H1 (cell line): Measurements from ENCODE around the gene AGAP1. TPM values are rescaled to one million over a fixed set of nuclear protein-coding genes. Genes with fewer than 3 reads are reported as not detected.

Source experiments
- CTCF ChIA-PET: fragments of 300-600 bp; sonication (Branson Sonifier 250); formaldehyde crosslinking; loops from one replicate; lab custom pipeline; 2021; ENCODE audit not compliant: partially characterized antibody; lab: Charles Lee
- POLR2A ChIA-PET: fragments of 300-600 bp; sonication (Branson Sonifier 250); formaldehyde crosslinking; loops from one replicate; lab custom pipeline; 2021; ENCODE audit warnings: inconsistent platforms; ENCODE audit not compliant: partially characterized antibody; lab: Charles Lee
- DNase-seq, 2 experiments: peaks; one replicate each; pipeline versions ENCODE4 v3.0.0 to v3.0.0-alpha.2; 2010 to 2022; ENCODE audit warnings: low spot score in 2 of 2, low read depth in 1 of 2, mixed read lengths in 1 of 2
- FAIRE-seq: peaks from 2 replicates; lab custom pipeline; 2011; peaks lifted over from hg19 to GRCh38; lab: Jason Lieb, UNC
- H2AFZ ChIP-seq: 2 replicates; pipeline ENCODE4 v1.8.1; 2012; ENCODE audit warnings: low read length, inconsistent platforms
- H2AK5ac ChIP-seq: 2 replicates; pipeline ENCODE4 v1.6.1; 2013; ENCODE audit warnings: low read depth, low read length
- H2BK120ac ChIP-seq: replicated peaks from 2 replicates; pipeline ENCODE3; 2013; ENCODE audit warnings: low read depth, low read length, inconsistent platforms
- H2BK12ac ChIP-seq: 2 replicates; pipeline ENCODE4 v1.6.1; 2013; ENCODE audit warnings: low read depth, low read length
- H2BK15ac ChIP-seq: 2 replicates; pipeline ENCODE4 v1.6.1; 2013; ENCODE audit warnings: low read length
- H2BK20ac ChIP-seq: 2 replicates; pipeline ENCODE4 v1.6.1; 2013; ENCODE audit warnings: low read length
- H2BK5ac ChIP-seq: 2 replicates; pipeline ENCODE4 v1.6.1; 2013; ENCODE audit warnings: low read depth, low read length
- H3K14ac ChIP-seq: 2 replicates; pipeline ENCODE4 v1.6.1; 2013; ENCODE audit warnings: inconsistent platforms; ENCODE audit not compliant: insufficient read length
- H3K18ac ChIP-seq: 2 replicates; pipeline ENCODE4 v1.6.1; 2013; ENCODE audit warnings: low read length; ENCODE audit errors: extremely low read depth
- H3K23ac ChIP-seq: 2 replicates; pipeline ENCODE4 v1.6.1; 2013; ENCODE audit warnings: inconsistent platforms; ENCODE audit not compliant: insufficient read length
- H3K23me2 ChIP-seq: 2 replicates; pipeline ENCODE4 v1.6.1; 2013; ENCODE audit warnings: low read depth, low read length
- H3K27ac ChIP-seq: 2 replicates; pipeline ENCODE4 v1.6.1; 2011; ENCODE audit warnings: low read depth, low read length, inconsistent platforms
- H3K27me3 ChIP-seq, 4 experiments: replicated peaks in 1 of 4; 1 replicate in 1 of 4; 2 replicates in 3 of 4; pipeline versions ENCODE4 v1.6.1 to v1.8.1; 2011 to 2013; ENCODE audit warnings: low read length in 3 of 4, mild to moderate bottlenecking in 3 of 4, inconsistent platforms in 2 of 4, mixed read lengths in 2 of 4, moderate library complexity in 1 of 4; ENCODE audit not compliant: control insufficient read depth in 3 of 4, insufficient read depth in 3 of 4; ENCODE audit errors: extremely low read depth in 1 of 4
- H3K36me3 ChIP-seq, 4 experiments: 2 replicates each; pipeline versions ENCODE4 v1.6.1 to v1.8.1; 2011 to 2013; ENCODE audit warnings: mild to moderate bottlenecking in 4 of 4, low read length in 3 of 4, moderate library complexity in 2 of 4, control low read depth in 1 of 4, inconsistent platforms in 1 of 4; ENCODE audit not compliant: insufficient read depth in 4 of 4, control insufficient read depth in 2 of 4
- H3K4ac ChIP-seq: replicated peaks from 2 replicates; pipeline ENCODE3; 2013; ENCODE audit warnings: low read length, low read depth, mixed read lengths, inconsistent platforms; ENCODE audit not compliant: insufficient read length
- H3K4me1 ChIP-seq, 4 experiments: replicated peaks in 1 of 4; 1 replicate in 1 of 4; 2 replicates in 3 of 4; pipeline versions ENCODE4 v1.6.1 to v1.8.1; 2011 to 2013; ENCODE audit warnings: low read length in 3 of 4, inconsistent platforms in 2 of 4, mixed read lengths in 1 of 4; ENCODE audit not compliant: insufficient read depth in 4 of 4, control insufficient read depth in 3 of 4
- H3K4me2 ChIP-seq, 2 experiments: 2 replicates each; pipeline versions ENCODE4 v1.6.1 to v1.8.1; 2011 to 2013; ENCODE audit warnings: low read depth in 2 of 2, low read length in 2 of 2, control low read depth in 1 of 2, inconsistent platforms in 1 of 2, mild to moderate bottlenecking in 1 of 2; ENCODE audit not compliant: insufficient read depth in 1 of 2
- H3K4me3 ChIP-seq, 4 experiments: fragments of 200-600, 300-600 bp in 1 of 4; sonication (generic), shearing (Covaris generic), sonication (Bioruptor Twin) in 1 of 4; 2 replicates each; pipeline versions ENCODE4 v1.5.1 to v1.8.1; 2011 to 2016; ENCODE audit warnings: low read length in 4 of 4, low read depth in 3 of 4, control low read depth in 2 of 4, inconsistent platforms in 2 of 4, mild to moderate bottlenecking in 2 of 4, mixed read lengths in 1 of 4, moderate library complexity in 1 of 4; ENCODE audit not compliant: insufficient read depth in 2 of 4; ENCODE audit errors: extremely low read depth in 1 of 4
- H3K56ac ChIP-seq: replicated peaks from 2 replicates; pipeline ENCODE3; 2013; ENCODE audit warnings: low read depth, mild to moderate bottlenecking, mixed read lengths, low read length, inconsistent platforms; ENCODE audit not compliant: insufficient read length
- H3K79me1 ChIP-seq: 2 replicates; pipeline ENCODE4 v1.6.1; 2013; ENCODE audit warnings: low read depth, low read length, control low read depth
- H3K79me2 ChIP-seq, 2 experiments: 2 replicates each; pipeline versions ENCODE4 v1.6.1 to v1.8.1; 2012 to 2013; ENCODE audit warnings: low read length in 2 of 2, mild to moderate bottlenecking in 2 of 2, inconsistent platforms in 1 of 2; ENCODE audit not compliant: insufficient read depth in 2 of 2, control insufficient read depth in 1 of 2
- H3K9ac ChIP-seq, 4 experiments: replicated peaks in 1 of 4; 1 replicate in 1 of 4; 2 replicates in 3 of 4; pipeline versions ENCODE4 v1.6.1 to v1.8.1; 2011 to 2013; ENCODE audit warnings: low read depth in 3 of 4, low read length in 3 of 4, control low read depth in 2 of 4, mild to moderate bottlenecking in 2 of 4, moderate library complexity in 2 of 4, inconsistent platforms in 1 of 4; ENCODE audit errors: extremely low read depth in 1 of 4
- H3K9me3 ChIP-seq, 2 experiments: 2 replicates each; pipeline versions ENCODE4 v1.6.1 to v1.8.1; 2012 to 2013; ENCODE audit warnings: mild to moderate bottlenecking in 2 of 2, moderate library complexity in 2 of 2, control low read depth in 1 of 2, inconsistent platforms in 1 of 2, low read depth in 1 of 2, low read length in 1 of 2, mixed read lengths in 1 of 2; ENCODE audit not compliant: insufficient read depth in 2 of 2
- H4K20me1 ChIP-seq, 2 experiments: replicated peaks in 1 of 2; 2 replicates each; pipeline versions ENCODE3 to v1.8.1; 2011 to 2013; ENCODE audit warnings: inconsistent platforms in 2 of 2, low read length in 2 of 2, mild to moderate bottlenecking in 1 of 2; ENCODE audit not compliant: insufficient read depth in 2 of 2, control insufficient read depth in 1 of 2
- H4K5ac ChIP-seq: 2 replicates; pipeline ENCODE4 v1.6.1; 2013; ENCODE audit warnings: low read length, low read depth, mixed read lengths, inconsistent platforms; ENCODE audit not compliant: insufficient read length
- H4K8ac ChIP-seq: 2 replicates; pipeline ENCODE4 v1.8.0; 2013; ENCODE audit warnings: mild to moderate bottlenecking, moderate library complexity, low read length, inconsistent platforms; ENCODE audit not compliant: insufficient read depth; ENCODE audit errors: extremely low read depth
- H4K91ac ChIP-seq: replicated peaks from 2 replicates; pipeline ENCODE3; 2013; ENCODE audit warnings: low read length, mixed read lengths, inconsistent platforms; ENCODE audit not compliant: insufficient read length
- BACH1 ChIP-seq: IDR thresholded peaks from 2 replicates; pipeline ENCODE4 v1.6.1; 2012; ENCODE audit warnings: low read length, improper control_type of control experiment
- CREB1 ChIP-seq: IDR thresholded peaks from 2 replicates; pipeline ENCODE4 v1.6.1; 2012; ENCODE audit warnings: inconsistent platforms
- EP300 ChIP-seq, 2 experiments: IDR thresholded peaks; 1 replicate in 1 of 2; 2 replicates in 1 of 2; pipeline ENCODE4 v1.6.1; 2011 to 2012; ENCODE audit warnings: low read depth in 2 of 2, low read length in 2 of 2, mild to moderate bottlenecking in 2 of 2, borderline replicate concordance in 1 of 2, inconsistent platforms in 1 of 2, moderate library complexity in 1 of 2
- EZH2 ChIP-seq: fragments of 200-600 bp; sonication (generic); IDR thresholded peaks from 2 replicates; pipeline ENCODE4 v1.7.1; 2012; ENCODE audit warnings: low read depth, mild to moderate bottlenecking, moderate library complexity, low read length, inconsistent platforms; ENCODE audit not compliant: severe bottlenecking
- FOSL1 ChIP-seq: IDR thresholded peaks from 2 replicates; pipeline ENCODE4 v1.6.1; 2011; ENCODE audit warnings: mild to moderate bottlenecking, low read depth, low read length, moderate library complexity; ENCODE audit not compliant: insufficient read depth
- HDAC6 ChIP-seq: IDR thresholded peaks from one replicate; pipeline ENCODE4 v1.7.1; 2012; ENCODE audit warnings: low read depth, mild to moderate bottlenecking, inconsistent platforms, low read length, moderate library complexity
- WGBS, 2 experiments: shearing (Covaris generic) in 1 of 2; methylation state at CpG; one replicate each; pipeline versions ENCODE4 v1.1.6 to v1.1.7; 2013 to 2015; ENCODE audit warnings: low lambda C conversion rate in 2 of 2, mixed read lengths in 2 of 2, inconsistent platforms in 1 of 2, low coverage in 1 of 2, missing lambda C conversion rate in 1 of 2; ENCODE audit not compliant: insufficient replicate concordance in 2 of 2, insufficient coverage in 1 of 2, insufficient read length in 1 of 2; ENCODE audit errors: extremely low coverage in 1 of 2, missing lambda C conversion rate in 1 of 2; 5-methylcytosine and 5-hydroxymethylcytosine counted together
- polyA plus RNA-seq, 7 experiments: library from polyadenylated mRNA; depleted of rRNA in 3 of 7; stranded (reverse) in 5 of 7; unstranded in 2 of 7; fragments of >200 nt in 5 of 7; fragments of 200-250 nt in 2 of 7; gene quantifications; 1 replicate in 5 of 7; 2 replicates in 1 of 7; 4 replicates in 1 of 7; pipeline versions ENCODE4 v1.2.1 to v1.2.3, GENCODE V29; 2011 to 2013; ENCODE audit warnings: missing spikeins in 2 of 7, mixed read lengths in 2 of 7
- total RNA-seq: library from RNA; stranded (reverse); fragmentation: NEBNext Ultra II Directional; extraction: Animal tissue kit (Norgen Biotek cat#: 25700); gene quantifications from 2 replicates; pipeline ENCODE4 v1.2.1, GENCODE V29; 2021

AGAP1 gene
- total and polyA plus RNA-seq, 2 of the 8 experiments (the other 6 are each of a cell fraction or from before 2014, with no cell fraction given), result 18.1 to 39.4 TPM

GRCh38 chr2:236051806-236052205 lies 558.0 kb downstream of the AGAP1 start:
- H2BK20ac ChIP-seq, result no peak overlapping the region
- H3K27ac ChIP-seq, result no peak overlapping the region
- no peak overlapping the region for H3K4me2 ChIP-seq
- ChIA-PET CTCF (interaction anchor here (2.0 kb wide), 2 partner anchors 74 to 126 kb away, joined by 4 read pairs; no protein-coding TSS in a partner anchor), POLR2A (no interaction called here)
- H2BK12ac ChIP-seq, result 0 out of 2 replicates have a peak overlapping the region, but pooled peaks have one; percentile 30
- H2AK5ac ChIP-seq, result no peak overlapping the region
- H3K9me3 ChIP-seq, result no peaks in the 10 kb centered on the region
- no peaks in the 10 kb centered on the region for H3K79me2 ChIP-seq
- H4K91ac ChIP-seq, result no peak overlapping the region
- H3K4ac ChIP-seq, result no peak overlapping the region
- no peak overlapping the region for H2BK15ac ChIP-seq
- peak overlapping the region; percentile 3; the same call in 1 of the 2 replicates for H3K18ac ChIP-seq
- WGBS, 2 experiments, result 71% methylated on average over 11 of the region's 11 CpGs; no CpG with 5 or more reads in 1 of the 2 experiments
- H3K23ac ChIP-seq, result no peak overlapping the region
- H3K36me3 ChIP-seq, result no peaks in the 10 kb centered on the region; a peak in 1 of 8 replicates
- H3K23me2 ChIP-seq, result no peaks in the 10 kb centered on the region
- H2BK5ac ChIP-seq, result no peak overlapping the region
- H4K20me1 ChIP-seq, result no peaks in the 10 kb centered on the region
- peaks cover 10 to 26% (median 15%) of the 10 kb centered on the region in 4 experiments for H3K4me1 ChIP-seq
- no peak for FAIRE-seq
- no peak overlapping the region for H2AFZ ChIP-seq
- H4K5ac ChIP-seq, result no peak overlapping the region
- no peak overlapping the region for H3K4me3 ChIP-seq
- H3K79me1 ChIP-seq, result no peaks in the 10 kb centered on the region
- H3K9ac ChIP-seq, result no peak overlapping the region
- H4K8ac ChIP-seq, result no peak overlapping the region
- peaks cover 0 to 8% (median 2%) of the 10 kb centered on the region in 4 experiments; a peak in 4 of 7 replicates for H3K27me3 ChIP-seq
- H3K56ac ChIP-seq, result no peak overlapping the region
- H3K14ac ChIP-seq, result no peak overlapping the region
- H2BK120ac ChIP-seq, result no peak overlapping the region
- TF ChIP-seq FOSL1 (no peak), HDAC6 (no peak), BACH1 (no peak), CREB1 (no peak), EP300 (IDR thresholded peaks at IDR 0.05; ENCODE audit: borderline replicate concordance in 1 of 2, low read depth in 2 of 2, low read length in 2 of 2) (no peak), EZH2 (no peak)
- no peak for DNase-seq
